ENCODE data around the gene BACE2.
"Not testable (repeated sequence)": the region's sequence is repeated elsewhere in the genome, so short reads cannot be mapped to it uniquely, and the experiment has no call there.

The BACE2 gene

DNA sequence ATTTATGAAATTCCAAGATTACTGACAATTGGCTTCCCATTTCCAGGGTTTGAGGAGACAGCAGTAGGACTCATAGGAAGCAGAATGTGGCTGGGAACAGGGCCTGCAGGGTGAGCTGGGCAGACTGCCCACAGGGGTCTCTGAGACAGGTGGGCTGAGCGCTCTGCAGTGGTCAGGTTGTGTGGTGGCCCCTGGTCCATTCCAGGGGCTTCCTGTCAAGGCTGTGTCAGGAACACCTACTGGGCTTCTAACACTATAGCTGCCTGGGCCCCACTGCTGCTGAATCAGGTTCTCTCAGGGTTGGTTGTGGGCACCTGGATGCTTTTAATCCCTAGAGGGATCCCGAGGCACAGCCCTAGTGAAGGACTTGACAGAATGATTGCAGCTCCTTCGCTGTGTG, 72.1 kb downstream of the BACE2 start:
- no peak for DNase-seq (ENCODE audit: low spot score)

DNA sequence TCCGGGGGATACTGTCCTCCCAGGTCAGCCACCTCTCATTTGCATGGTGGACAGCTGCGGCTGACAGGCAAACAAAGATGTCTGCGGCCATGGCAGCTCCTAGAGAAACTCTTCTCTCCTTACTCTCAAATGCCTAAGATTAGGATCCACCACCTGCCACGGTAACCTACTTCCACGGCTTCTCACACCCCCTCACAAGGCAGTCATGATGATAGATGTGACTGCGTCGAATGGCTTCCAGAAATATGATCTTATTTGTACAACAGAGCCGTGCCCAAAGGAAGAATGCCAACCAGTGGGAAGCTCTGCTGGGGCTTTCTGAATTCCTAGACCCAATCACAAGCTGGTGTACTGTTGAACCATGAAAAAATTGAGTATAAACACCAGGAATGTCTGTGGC, 73.4 kb downstream of the BACE2 start:
- DNase-seq (ENCODE audit: low spot score), result no peak

- DNase-seq (ENCODE audit: low spot score), result no peak
Measured at GRCh38 chr21:41242238-41242829, 74.4 kb downstream of the BACE2 start.

GRCh38 chr21:41243107-41243506, 75.1 kb downstream of the BACE2 start:
- no peak for DNase-seq (ENCODE audit: low spot score)

DNA sequence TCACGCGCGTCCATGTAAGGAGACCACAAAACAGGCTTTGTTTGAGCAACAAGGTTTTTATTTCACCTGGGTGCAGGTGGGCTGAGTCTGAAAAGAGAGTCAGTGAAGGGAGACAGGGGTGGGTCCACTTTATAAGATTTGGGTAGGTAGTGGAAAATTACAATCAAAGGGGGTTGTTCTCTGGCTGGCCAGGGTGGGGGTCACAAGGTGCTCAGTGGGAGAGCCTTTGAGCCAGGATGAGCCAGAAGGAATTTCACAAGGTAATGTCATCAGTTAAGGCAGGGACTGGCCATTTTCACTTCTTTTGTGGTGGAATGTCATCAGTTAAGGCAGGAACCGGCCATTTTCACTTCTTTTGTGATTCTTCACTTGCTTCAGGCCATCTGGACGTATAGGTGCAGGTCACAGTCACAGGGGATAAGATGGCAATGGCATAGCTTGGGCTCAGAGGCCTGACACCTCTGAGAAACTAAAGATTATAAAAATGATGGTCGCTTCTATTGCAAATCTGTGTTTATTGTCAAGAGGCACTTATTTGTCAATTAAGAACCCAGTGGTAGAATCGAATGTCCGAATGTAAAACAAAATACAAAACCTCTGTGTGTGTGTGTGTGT, 76.4 kb downstream of the BACE2 start:
- not testable (repeated sequence) for DNase-seq (ENCODE audit: low spot score)

DNA sequence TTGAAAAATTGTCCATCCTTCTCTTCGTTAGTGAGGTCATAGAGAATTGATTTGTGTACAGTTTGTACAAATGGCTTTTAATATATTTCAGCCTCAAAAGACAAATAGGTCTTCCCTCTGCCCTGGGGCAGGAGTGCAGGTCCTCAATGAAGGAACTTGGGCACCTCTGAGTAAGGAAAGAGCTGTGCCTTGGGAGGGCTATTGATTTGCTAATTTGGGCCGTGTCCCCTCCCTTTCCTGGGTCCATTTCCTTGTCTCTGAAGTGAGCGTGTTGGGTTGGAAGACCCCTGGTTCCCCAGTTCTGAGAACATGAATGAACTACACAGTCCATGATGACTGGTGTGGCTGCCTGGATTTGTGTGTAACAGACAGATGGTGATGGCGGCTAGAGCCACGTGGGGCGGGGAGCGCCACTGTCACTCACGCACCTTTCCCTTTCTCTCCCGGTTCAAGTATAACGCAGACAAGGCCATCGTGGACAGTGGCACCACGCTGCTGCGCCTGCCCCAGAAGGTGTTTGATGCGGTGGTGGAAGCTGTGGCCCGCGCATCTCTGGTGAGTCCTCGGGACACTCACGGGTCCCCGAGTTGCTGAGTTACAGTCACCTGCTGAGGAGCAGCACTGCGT, 77.7 kb downstream of the BACE2 start:
- no peak for DNase-seq (ENCODE audit: low spot score)

DNA sequence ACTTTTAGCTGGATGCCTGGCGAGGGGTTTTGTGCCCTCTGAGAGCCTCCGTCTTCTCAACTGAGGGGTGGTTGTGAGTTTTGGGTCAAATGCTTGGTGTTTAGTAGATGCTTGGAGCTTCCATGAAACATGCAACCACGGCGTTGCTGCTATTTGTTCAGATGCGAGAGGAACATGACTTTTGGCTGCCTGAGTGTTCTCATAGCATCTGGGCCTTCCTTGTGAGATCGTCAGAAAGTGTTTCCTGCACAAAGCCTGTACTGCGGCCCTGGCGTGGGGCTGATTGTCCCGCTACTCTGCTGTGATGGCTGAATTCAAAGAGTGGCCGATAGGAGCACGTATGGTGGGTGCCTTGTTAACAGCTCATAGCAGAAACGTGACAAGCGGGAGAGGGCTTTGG, 78.8 kb downstream of the BACE2 start:
- no peak for DNase-seq (ENCODE audit: low spot score)

DNA sequence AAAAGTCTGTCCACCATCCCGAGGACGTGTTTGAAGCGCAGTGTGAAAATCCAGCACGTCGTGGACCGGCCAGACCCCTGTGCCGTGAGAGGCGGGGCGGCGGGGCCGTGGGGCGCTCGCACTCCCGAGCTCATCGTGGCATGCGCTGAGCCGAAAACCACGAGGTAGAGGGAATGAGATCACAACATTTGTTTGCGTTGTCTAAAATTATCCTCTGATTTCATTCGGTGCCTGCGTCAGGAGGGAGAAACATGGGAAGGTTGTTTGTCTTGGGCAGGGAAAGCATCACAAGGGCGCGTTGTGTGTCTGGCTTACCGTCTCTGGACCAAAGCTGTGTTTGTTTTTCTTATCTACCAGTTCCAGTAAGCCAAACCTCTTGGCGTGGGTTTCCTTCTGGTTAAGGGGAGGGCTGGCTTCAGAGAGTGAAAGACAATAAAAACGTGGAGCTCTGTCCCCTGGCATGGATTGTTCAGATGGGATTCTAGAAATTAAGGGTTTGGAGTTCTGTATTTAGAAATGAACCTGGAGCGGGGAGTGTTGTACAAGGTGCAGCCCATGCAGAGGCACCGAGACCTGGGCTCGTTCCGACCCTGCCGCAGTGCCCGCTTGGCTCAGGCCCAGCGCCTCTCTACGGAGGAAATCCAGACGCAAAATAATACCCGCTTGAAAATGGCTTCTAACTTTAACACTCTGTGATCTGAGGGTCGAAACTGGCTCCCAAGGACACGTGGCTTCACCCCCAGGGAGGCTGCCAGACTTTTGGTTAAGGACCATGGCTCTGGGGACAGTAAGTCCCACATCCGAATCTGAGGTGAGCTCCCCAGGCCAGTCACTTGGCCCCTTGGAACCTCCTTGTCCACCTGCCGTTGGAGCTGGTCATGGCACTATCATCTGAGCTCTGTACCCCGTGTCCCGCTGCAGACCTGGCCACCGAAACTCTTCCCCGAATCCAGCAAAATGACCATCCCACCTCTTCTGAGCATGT, 79.9 kb downstream of the BACE2 start:
- DNase-seq (ENCODE audit: low spot score), result no peak

DNA sequence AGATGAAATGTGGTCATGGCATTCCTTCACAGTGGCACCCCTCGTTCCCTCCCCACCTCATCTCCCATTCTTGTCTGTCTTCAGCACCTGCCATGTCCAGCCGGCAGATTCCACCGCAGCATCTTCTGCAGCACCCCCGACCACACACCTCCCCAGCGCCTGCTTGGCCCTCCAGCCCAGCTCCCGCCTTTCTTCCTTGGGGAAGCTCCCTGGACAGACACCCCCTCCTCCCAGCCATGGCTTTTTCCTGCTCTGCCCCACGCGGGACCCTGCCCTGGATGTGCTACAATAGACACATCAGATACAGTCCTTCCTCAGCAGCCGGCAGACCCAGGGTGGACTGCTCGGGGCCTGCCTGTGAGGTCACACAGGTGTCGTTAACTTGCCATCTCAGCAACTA, 81.5 kb downstream of the BACE2 start:
- no peak for DNase-seq (ENCODE audit: low spot score)

DNA sequence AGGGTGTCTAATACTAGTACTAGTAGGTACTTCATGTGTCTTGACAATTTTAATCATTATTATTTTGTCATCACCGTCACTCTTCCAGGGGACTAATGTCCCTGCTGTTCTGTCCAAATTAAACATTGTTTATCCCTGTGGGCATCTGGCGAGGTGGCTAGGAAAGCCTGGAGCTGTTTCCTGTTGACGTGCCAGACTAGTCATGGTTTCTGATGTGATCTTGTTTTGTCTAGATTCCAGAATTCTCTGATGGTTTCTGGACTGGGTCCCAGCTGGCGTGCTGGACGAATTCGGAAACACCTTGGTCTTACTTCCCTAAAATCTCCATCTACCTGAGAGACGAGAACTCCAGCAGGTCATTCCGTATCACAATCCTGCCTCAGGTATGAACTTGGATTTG, 82.6 kb downstream of the BACE2 start:
- peak; percentile 55 for DNase-seq (ENCODE audit: low spot score)

- DNase-seq (ENCODE audit: low spot score), result no peak
Measured at GRCh38 chr21:41251961-41252642, 84.1 kb downstream of the BACE2 start.

DNA sequence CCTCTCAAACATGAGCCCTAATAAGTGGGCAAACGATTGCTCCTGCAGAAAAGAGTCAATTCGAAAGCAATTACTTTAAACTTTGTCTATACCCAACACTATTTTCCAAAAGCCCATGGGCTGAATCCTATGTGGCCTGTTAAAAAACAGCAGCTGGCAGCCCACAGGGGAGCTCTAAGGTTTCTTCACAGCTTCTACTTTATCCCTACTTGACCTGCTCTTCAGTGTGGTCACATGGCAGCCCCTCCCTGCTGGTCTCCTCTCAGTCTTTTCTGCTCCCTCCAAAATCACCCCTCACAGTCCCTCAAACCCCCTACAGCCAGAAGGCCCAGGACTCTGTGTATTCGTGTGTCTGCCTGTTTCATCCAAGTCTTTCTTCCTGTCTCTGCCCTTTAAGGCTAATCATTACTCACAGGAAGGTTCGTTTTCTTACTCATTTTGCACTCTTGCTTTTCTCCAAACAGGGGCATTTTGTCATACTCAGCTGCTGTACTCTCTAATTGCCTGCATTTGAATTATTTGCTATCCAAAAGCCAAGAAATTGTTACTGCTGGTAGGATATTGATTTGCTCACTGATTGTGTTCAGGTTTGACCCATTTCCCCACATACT, 86.2 kb downstream of the BACE2 start:
- DNase-seq (ENCODE audit: low spot score), result no peak

DNA sequence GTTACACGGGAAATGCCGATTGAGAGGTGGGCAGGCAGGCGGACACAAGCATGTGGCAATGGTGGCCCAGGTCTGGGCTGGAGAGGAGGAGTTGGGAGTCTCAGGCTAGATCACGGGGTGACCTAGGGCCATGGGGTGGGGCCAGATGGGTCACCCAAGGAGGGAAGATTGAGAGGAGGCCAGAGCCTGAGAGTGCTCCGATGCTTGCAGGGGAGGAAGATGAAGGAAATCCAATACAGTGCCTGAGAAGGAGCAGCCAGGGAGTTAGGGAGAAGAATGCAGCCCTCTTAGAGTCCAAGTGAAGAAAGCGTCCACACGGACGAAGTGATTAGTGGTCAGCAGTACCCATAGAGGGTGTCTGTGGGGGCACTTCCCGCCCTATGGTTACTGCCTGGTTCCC, 87.2 kb downstream of the BACE2 start:
- DNase-seq (ENCODE audit: low spot score), result no peak

- DNase-seq (ENCODE audit: low spot score), result not testable (repeated sequence)
Measured at GRCh38 chr21:41256231-41256630, 88.3 kb downstream of the BACE2 start.

DNA sequence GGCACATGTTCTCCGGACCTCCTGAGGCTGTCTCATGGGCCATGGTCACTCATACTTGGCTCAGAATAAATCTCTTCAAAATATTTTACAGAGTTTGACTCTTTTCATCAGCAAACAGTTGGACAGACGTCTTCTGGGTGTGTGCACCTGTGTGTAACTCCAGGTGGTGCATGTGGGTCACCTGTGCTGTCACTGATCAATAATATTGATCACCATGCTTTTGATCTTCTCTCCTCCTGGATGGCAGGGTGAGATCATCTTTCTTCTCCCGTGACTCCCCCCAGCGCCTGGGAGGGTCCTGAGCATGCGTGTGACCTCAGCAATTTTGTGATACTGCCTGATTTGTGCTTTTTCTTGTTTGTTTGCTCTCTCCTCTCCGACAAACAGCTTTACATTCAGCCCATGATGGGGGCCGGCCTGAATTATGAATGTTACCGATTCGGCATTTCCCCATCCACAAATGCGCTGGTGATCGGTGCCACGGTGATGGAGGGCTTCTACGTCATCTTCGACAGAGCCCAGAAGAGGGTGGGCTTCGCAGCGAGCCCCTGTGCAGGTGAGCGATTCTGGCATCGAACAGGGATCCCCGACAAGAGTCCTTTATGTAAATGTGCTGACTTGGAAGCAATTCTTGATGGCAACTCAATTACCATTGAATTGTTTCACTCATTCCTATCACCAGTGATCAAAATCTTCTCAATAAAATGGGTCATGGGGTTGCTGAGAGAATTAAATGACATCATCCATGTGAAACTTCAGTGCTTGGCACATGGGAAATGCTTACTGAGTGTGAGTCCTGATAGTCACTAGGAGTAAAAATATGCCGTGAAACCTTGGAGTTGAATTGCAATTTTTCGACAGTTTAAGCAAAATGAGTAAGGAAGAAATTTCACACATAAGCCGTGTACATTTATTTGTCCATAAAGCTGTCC, 89.1 kb downstream of the BACE2 start:
- no peak for DNase-seq (ENCODE audit: low spot score)

DNA sequence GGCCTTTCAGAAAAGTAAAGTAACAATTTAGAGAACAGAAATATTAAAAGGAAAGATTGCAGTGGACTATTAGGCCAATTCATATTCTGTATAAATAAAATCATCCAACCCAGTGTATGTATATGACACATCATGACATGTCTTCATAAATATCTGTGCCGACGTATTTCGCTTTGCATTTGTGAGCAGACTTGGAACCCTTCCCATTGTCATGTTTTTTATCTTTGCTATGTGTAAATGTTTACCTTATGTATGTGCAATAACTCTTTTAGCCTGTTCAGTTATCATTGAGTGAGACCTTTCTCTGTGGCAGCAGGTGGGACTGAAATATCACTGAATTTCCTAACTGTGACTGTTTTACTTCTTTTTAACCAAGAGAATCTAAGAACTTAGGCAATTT, 90.7 kb downstream of the BACE2 start:
- DNase-seq (ENCODE audit: low spot score), result no peak

DNA sequence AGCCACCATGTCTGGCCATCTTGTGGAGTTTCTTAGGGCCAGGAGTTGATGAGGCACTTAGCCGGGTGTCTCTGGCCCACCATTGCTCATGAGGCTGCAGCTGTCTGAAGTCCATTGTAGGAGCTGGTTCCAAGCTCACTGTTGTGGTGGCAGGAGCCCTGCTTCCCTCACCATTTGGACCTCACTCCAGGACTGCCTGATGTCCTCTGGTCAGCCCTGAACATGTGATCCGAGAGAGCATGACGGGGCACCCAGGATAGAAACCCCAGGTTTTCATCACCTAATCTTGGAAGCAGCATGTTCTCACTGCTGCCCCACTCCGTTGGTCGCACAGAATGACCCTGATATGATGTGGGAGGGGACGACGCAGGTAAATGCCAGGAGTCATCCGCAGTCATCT, 92.5 kb downstream of the BACE2 start:
- DNase-seq (ENCODE audit: low spot score), result no peak

- no peak for DNase-seq (ENCODE audit: low spot score)
Measured at GRCh38 chr21:41267346-41267745, 99.4 kb downstream of the BACE2 start.

DNA sequence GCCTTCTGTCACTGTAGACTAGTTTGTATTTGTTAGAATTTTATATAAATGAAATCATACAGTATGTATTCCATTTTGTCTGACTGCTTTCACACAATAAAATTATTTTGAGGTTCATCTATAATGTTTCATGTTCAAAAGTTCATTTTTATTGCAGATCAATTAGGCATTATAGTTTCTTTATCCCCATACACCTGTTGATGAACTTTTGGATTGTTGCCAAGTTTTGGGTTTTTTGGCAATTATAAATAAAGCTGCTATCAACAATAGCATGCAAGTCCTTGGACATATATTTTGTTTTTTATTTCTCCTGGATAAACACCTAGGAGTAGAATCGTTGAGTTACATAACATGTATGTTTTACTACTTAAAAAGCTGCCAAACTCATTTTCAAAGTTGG, 101.6 kb downstream of the BACE2 start:
- no peak for DNase-seq (ENCODE audit: low spot score)

GRCh38 chr21:41277196-41277595, 109.2 kb downstream of the BACE2 start:
- DNase-seq (ENCODE audit: low spot score), result no peak

Data from AG08395 (cell line).